K562 (cell line): ENCODE data around the gene LIN9. TPM values are rescaled to one million over a fixed set of nuclear protein-coding genes. Genes with fewer than 3 reads are reported as not detected.

Source experiments
- CBFB ChIP-seq: sonication (generic); formaldehyde crosslinking; IDR thresholded peaks from 2 replicates; pipeline ENCODE4 v1.4.0; 2020; ENCODE audit warnings: mild to moderate bottlenecking, missing genetic modification reagents
- COPS2 ChIP-seq: fragments of 450-650 bp; conservative IDR thresholded peaks from 2 replicates; pipeline ENCODE4 v1.6.1; 2016; ENCODE audit warnings: mild to moderate bottlenecking, moderate library complexity
- CTCF ChIP-seq, 3 experiments: IDR thresholded peaks in 2 of 3; conservative IDR thresholded peaks in 1 of 3; 2 replicates each; pipeline ENCODE4 v1.5.1; 2011 to 2012; ENCODE audit warnings: low read length in 3 of 3, mild to moderate bottlenecking in 3 of 3, control low read depth in 2 of 3, improper control_type of control experiment in 1 of 3, inconsistent platforms in 1 of 3, low read depth in 1 of 3, mixed read lengths in 1 of 3, moderate library complexity in 1 of 3; ENCODE audit not compliant: insufficient read depth in 2 of 3
- HDAC8 ChIP-seq: fragments of 450-650 bp; IDR thresholded peaks from 2 replicates; pipeline ENCODE4 v1.6.1; 2016; ENCODE audit warnings: mild to moderate bottlenecking, missing genetic modification characterization, moderate library complexity, missing compliant biosample characterization
- KAT8 ChIP-seq: fragments of 450-650 bp; IDR thresholded peaks from 2 replicates; pipeline ENCODE4 v1.6.1; 2016; ENCODE audit warnings: low read depth, mild to moderate bottlenecking
- KDM4B ChIP-seq, 2 experiments: fragments of 450-650 bp in 1 of 2; sonication (generic) in 1 of 2; IDR thresholded peaks; 2 replicates each; pipeline ENCODE4 v1.6.1; 2016 to 2017; ENCODE audit warnings: borderline replicate concordance in 2 of 2, antibody characterized with exemption in 1 of 2, low read depth in 1 of 2, mild to moderate bottlenecking in 1 of 2
- KLF13 ChIP-seq: fragments of 450-650 bp; IDR thresholded peaks from 2 replicates; pipeline ENCODE4 v1.6.1; 2016; ENCODE audit warnings: missing genetic modification characterization, low read depth, mild to moderate bottlenecking, missing compliant biosample characterization, moderate library complexity, borderline replicate concordance
- NFIC ChIP-seq: fragments of 450-650 bp; IDR thresholded peaks from 2 replicates; pipeline ENCODE4 v1.6.1; 2017; ENCODE audit warnings: mild to moderate bottlenecking, inconsistent platforms
- NR2C2 ChIP-seq, 2 experiments: fragments of 200-800 bp in 1 of 2; sonication (Bioruptor generic) in 1 of 2; sonication (generic) in 1 of 2; formaldehyde crosslinking in 1 of 2; IDR thresholded peaks; 2 replicates each; pipeline versions ENCODE4 v1.6.1 to v1.8.0; 2016 to 2022; ENCODE audit warnings: mild to moderate bottlenecking in 1 of 2, missing compliant biosample characterization in 1 of 2, missing genetic modification characterization in 1 of 2, missing genetic modification reagents in 1 of 2
- PATZ1 ChIP-seq: fragments of 250-450 bp; sonication (Bioruptor Pico); IDR thresholded peaks from 2 replicates; pipeline ENCODE4 v1.5.0; 2020; ENCODE audit warnings: mild to moderate bottlenecking, borderline replicate concordance
- RAD51 ChIP-seq: fragments of 450-650 bp; IDR thresholded peaks from 2 replicates; pipeline ENCODE4 v1.7.1; 2016; ENCODE audit warnings: low read depth, mild to moderate bottlenecking, borderline replicate concordance
- RFX5 ChIP-seq: IDR thresholded peaks from 2 replicates; pipeline ENCODE4 v1.6.1; 2011; ENCODE audit warnings: low read depth, mild to moderate bottlenecking, improper control_type of control experiment, low read length
- RHOXF2B ChIP-seq: fragments of 250-450 bp; sonication (Bioruptor Pico); conservative IDR thresholded peaks from 2 replicates; pipeline ENCODE4 v1.5.1; 2021
- TCF7 ChIP-seq: sonication (generic); IDR thresholded peaks from 2 replicates; pipeline ENCODE4 v1.6.1; 2016; ENCODE audit warnings: antibody characterized with exemption, borderline replicate concordance
- TGIF2 ChIP-seq: sonication (generic); formaldehyde crosslinking; IDR thresholded peaks from 2 replicates; pipeline ENCODE4 v1.8.1; 2022; ENCODE audit warnings: mild to moderate bottlenecking, missing genetic modification reagents, moderate library complexity
- TOE1 ChIP-seq, 2 experiments: fragments of 450-650 bp in 1 of 2; sonication (generic) in 1 of 2; formaldehyde crosslinking in 1 of 2; IDR thresholded peaks; 2 replicates each; pipeline versions ENCODE4 v1.7.1 to v1.8.0; 2016 to 2022; ENCODE audit warnings: borderline replicate concordance in 2 of 2, mild to moderate bottlenecking in 2 of 2, antibody characterized with exemption in 1 of 2, inconsistent platforms in 1 of 2, low read depth in 1 of 2, missing genetic modification reagents in 1 of 2, moderate library complexity in 1 of 2
- WHSC1 ChIP-seq: IDR thresholded peaks from one replicate; pipeline ENCODE4 v1.6.1; 2012; ENCODE audit warnings: low read length, control low read depth, inconsistent platforms
- XRCC4 ChIP-seq: IDR thresholded peaks from one replicate; pipeline ENCODE4 v1.6.1; 2011; ENCODE audit not compliant: insufficient read depth, insufficient read length; ENCODE audit errors: extremely low read depth
- ZSCAN32 ChIP-seq: fragments of 450-650 bp; formaldehyde crosslinking; IDR thresholded peaks from 2 replicates; pipeline ENCODE4 v1.4.0; 2020; ENCODE audit warnings: mild to moderate bottlenecking, moderate library complexity
- polyA plus RNA-seq, 8 experiments: library from polyadenylated mRNA; depleted of rRNA in 4 of 8; stranded (reverse) in 5 of 8; unstranded in 3 of 8; fragments of >200 nt; fragmentation: Nextera tagmentation in 2 of 8; fragmentation: Illumina TruSeq in 1 of 8; extraction: Ambion mirVana in 2 of 8; extraction: Trizol in 1 of 8; gene quantifications; 2 replicates each; pipeline versions ENCODE4 v1.2.1 to v1.2.3, GENCODE V29; 2011 to 2014; ENCODE audit warnings: inconsistent platforms in 1 of 8, missing spikeins in 1 of 8
- total RNA-seq, 7 experiments: library from RNA; depleted of rRNA in 6 of 7; stranded (reverse); fragments of >200 nt in 6 of 7; fragmentation: Illumina TruSeq in 2 of 7; extraction: Trizol in 2 of 7; gene quantifications; 2 replicates each; pipeline versions ENCODE4 v1.2.1 to v1.2.3, GENCODE V29; 2011 to 2021; ENCODE audit warnings: low replicate concordance in 1 of 7

LIN9 gene
- total and polyA plus RNA-seq, 9 of the 15 experiments (the other 6 are each of a cell fraction or from before 2014, with no cell fraction given): 18.8 to 33.0 (median 25.5) TPM

- TF ChIP-seq PATZ1 (CRISPR knock-in tag) (no peak; the same call in 1 of the 2 replicates), XRCC4 (no peak), KAT8 (no peak), ZSCAN32 (CRISPR knock-in tag) (no peak), TCF7 (no peak), RAD51 (no peak), WHSC1 (no peak), TOE1 (IDR thresholded peaks at IDR 0.05; ENCODE audit: borderline replicate concordance) (peak; percentile 23), TOE1 (CRISPR knock-in tag; IDR thresholded peaks at IDR 0.05; ENCODE audit: borderline replicate concordance, low read depth) (0 out of 2 replicates have a peak, but pooled peaks have one; percentile 15), KDM4B (IDR thresholded peaks at IDR 0.05; ENCODE audit: borderline replicate concordance in 2 of 2, low read depth in 1 of 2) (no peak; a peak in 1 of 4 replicates), NR2C2 (CRISPR knock-in tag; IDR thresholded peaks at IDR 0.05) (no peak), NR2C2 (tag; IDR thresholded peaks at IDR 0.05) (peak; percentile 90), KLF13 (tag) (no peak), CBFB (no peak), RFX5 (no peak), HDAC8 (no peak), RHOXF2B (CRISPR knock-in tag) (0 out of 2 replicates have a peak, but pooled peaks have one; percentile 23), CTCF (IDR thresholded peaks at IDR 0.05 in 2 of 3, conservative IDR thresholded peaks at IDR 0.05 in 1 of 3; ENCODE audit: insufficient read depth in 2 of 3, low read depth in 1 of 3, low read length in 3 of 3) (no peak; a peak in 1 of 6 replicates), TGIF2 (0 out of 2 replicates have a peak, but pooled peaks have one; percentile 16), COPS2 (no peak), NFIC (no peak; the same call in 1 of the 2 replicates)
Observed at GRCh38 chr1:226308723-226309397, at the start of gene LIN9 (continued).
